Breast epithelium (tissue), 4 donors: Measurements from ENCODE around the gene PDE6B. TPM values are rescaled to one million over a fixed set of nuclear protein-coding genes. Genes with fewer than 3 reads are reported as not detected.

Experiments
- DNase-seq, 2 donors: peaks; one replicate each; pipeline ENCODE4 v3.0.0-alpha.2; 2019; ENCODE audit warnings: low spot score in 2 of 2
- H3K27ac ChIP-seq, 2 donors: fragments of 200-600 bp; sonication (generic) in 1 of 2; one replicate each; pipeline ENCODE4 v1.5.1; 2016 to 2019; ENCODE audit warnings: mild to moderate bottlenecking in 1 of 2
- H3K27me3 ChIP-seq, 2 donors: fragments of 200-600 bp; sonication (generic) in 1 of 2; one replicate each; pipeline versions ENCODE4 v1.5.1 to v1.6.0; 2017 to 2019; ENCODE audit warnings: control low read depth in 1 of 2, mild to moderate bottlenecking in 1 of 2
- H3K36me3 ChIP-seq: fragments of 200-600 bp; one replicate; pipeline ENCODE4 v1.5.1; 2019
- H3K4me1 ChIP-seq, 2 donors: fragments of 200-600 bp; sonication (generic); one replicate each; pipeline ENCODE4 v1.5.1; 2016 to 2019; ENCODE audit warnings: control low read depth in 1 of 2
- H3K4me3 ChIP-seq, 3 donors: fragments of 200-600 bp; sonication (generic); 1 replicate in 2 of 3; 2 replicates in 1 of 3; pipeline ENCODE4 v1.5.1; 2016 to 2019; ENCODE audit warnings: mild to moderate bottlenecking in 3 of 3, moderate library complexity in 2 of 3
- H3K9me3 ChIP-seq, 2 donors: fragments of 200-600 bp; sonication (generic) in 1 of 2; one replicate each; pipeline ENCODE4 v1.5.1; 2016 to 2019; ENCODE audit warnings: control low read depth in 1 of 2
- POLR2A ChIP-seq: fragments of 450-650 bp; IDR thresholded peaks from one replicate; pipeline ENCODE4 v1.6.1; 2016; ENCODE audit warnings: antibody characterized with exemption, mild to moderate bottlenecking, moderate library complexity
- POLR2AphosphoS5 ChIP-seq, 3 donors: sonication (generic); formaldehyde crosslinking; IDR thresholded peaks; one replicate each; pipeline ENCODE4 v1.6.1; 2017; ENCODE audit warnings: antibody characterized with exemption in 3 of 3
- intact Hi-C: fragments of 100-400 bp; cut with DNase I; formaldehyde crosslinking; loops from one replicate; pipeline ENCODE4 v1.15.1; 2023; ENCODE audit warnings: low total_unique reads
- total RNA-seq, 3 donors: library from RNA; depleted of rRNA; stranded (reverse); fragments of >200 nt; gene quantifications; one replicate each; pipeline ENCODE4 v1.1.0, GENCODE V29; 2016
- TF ChIP-seq, protein P1 (sequence below), 3 donors: fragments of 450-650 bp; IDR thresholded peaks; one replicate each; pipeline ENCODE4 v1.5.1; 2016 to 2017; ENCODE audit warnings: antibody characterized with exemption in 3 of 3, mild to moderate bottlenecking in 3 of 3, moderate library complexity in 3 of 3

Gene PDE6B
- total RNA-seq, 3 donors from 2014 or later, result 2.7 to 10.2 (median 8.5) TPM

DNA sequence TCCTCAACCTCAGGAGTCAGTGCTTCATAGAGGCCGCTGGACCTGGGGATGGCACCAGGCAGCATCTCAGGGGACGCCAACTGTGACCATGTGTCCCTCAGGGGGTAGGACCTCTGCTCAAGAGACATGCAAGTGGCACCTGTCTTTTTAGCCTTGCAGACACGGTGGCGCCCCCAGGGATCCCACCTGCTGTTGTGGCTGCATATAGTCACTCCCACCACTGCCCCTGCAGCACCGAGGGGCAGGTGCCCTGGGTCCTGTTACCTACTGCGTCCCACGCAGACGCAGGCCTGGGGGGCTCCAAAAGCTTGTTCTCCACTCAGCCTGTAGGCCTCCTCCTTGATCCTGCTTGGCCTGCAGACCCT, 51.5 kb downstream of the PDE6B start:
- Histone ChIP-seq H3K27ac (no peak overlapping the region), H3K9me3 (no peaks in the 10 kb centered on the region), H3K27me3 (no peaks in the 10 kb centered on the region), H3K4me3 (no peak overlapping the region), H3K36me3 (no peaks in the 10 kb centered on the region), H3K4me1 (peaks cover 19 to 33% of the 10 kb centered on the region in 2 donors)
- intact Hi-C loops, result loop anchor here (10.0 kb wide), 1 partner anchor 318 kb away; the partner anchor contains the start of gene SLC26A1
- TF ChIP-seq, protein P1, sequence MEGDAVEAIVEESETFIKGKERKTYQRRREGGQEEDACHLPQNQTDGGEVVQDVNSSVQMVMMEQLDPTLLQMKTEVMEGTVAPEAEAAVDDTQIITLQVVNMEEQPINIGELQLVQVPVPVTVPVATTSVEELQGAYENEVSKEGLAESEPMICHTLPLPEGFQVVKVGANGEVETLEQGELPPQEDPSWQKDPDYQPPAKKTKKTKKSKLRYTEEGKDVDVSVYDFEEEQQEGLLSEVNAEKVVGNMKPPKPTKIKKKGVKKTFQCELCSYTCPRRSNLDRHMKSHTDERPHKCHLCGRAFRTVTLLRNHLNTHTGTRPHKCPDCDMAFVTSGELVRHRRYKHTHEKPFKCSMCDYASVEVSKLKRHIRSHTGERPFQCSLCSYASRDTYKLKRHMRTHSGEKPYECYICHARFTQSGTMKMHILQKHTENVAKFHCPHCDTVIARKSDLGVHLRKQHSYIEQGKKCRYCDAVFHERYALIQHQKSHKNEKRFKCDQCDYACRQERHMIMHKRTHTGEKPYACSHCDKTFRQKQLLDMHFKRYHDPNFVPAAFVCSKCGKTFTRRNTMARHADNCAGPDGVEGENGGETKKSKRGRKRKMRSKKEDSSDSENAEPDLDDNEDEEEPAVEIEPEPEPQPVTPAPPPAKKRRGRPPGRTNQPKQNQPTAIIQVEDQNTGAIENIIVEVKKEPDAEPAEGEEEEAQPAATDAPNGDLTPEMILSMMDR (IDR thresholded peaks at IDR 0.05), result no peak
- TF ChIP-seq POLR2AphosphoS5 (IDR thresholded peaks at IDR 0.05), result no peak
- TF ChIP-seq POLR2A, result no peak
- DNase-seq, result no peak

DNA sequence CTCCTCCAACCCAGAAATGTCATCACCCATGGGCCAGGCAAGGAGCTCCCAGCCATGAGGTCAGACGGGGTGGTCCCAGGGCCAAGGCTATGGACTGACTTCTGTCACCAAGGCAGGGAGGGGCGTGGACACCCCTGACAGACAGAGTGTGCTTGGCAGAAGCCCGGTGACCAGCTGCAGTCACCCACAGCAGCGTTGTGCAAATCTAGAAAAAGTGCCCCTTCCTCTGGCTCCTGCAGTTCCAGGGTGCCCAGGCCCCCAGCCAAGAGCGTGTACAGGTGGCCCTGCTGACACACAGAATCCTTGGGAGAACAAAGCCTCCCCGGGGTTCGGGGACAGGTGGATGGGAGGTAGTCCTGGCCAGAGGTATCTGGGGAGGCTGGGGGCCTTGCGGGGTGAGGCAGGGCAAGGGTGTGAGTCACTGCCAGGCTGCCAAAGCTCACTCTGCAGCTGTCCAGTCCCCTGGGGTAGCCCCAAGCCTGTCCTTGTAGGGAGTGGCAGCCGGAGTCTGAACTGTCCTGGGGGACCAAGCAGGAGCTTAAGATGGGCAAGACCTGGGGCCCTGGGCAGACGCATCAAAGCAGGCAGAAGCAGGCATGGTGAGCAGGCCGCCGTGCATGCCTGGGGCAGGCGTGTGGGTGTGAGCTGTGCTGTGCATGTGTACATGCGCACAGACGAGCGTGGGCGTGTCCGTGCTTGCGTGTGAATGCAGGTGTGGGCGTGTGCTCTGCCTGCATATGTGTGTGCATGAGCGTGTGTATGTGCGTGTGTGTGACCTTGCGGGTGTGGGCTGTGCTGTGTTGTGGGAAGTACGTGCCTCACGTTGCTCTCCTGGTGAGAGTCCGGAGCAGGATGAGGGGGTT, 52.3 kb downstream of the PDE6B start:
- Histone ChIP-seq H3K9me3 (no peaks in the 10 kb centered on the region), H3K36me3 (no peaks in the 10 kb centered on the region), H3K4me1 (peaks cover 19 to 33% of the 10 kb centered on the region in 2 donors), H3K27me3 (no peaks in the 10 kb centered on the region), H3K4me3 (no peak overlapping the region), H3K27ac (no peak overlapping the region)
- intact Hi-C loops, result loop anchor here (10.0 kb wide), 1 partner anchor 317 kb away; the partner anchor contains the start of gene SLC26A1
- TF ChIP-seq POLR2A (no peak), POLR2AphosphoS5 (IDR thresholded peaks at IDR 0.05) (no peak)
- TF ChIP-seq, protein P1 (IDR thresholded peaks at IDR 0.05), result no peak
- DNase-seq, result no peak

- H3K9me3 ChIP-seq, result no peaks in the 10 kb centered on the region
- no peaks in the 10 kb centered on the region for H3K36me3 ChIP-seq
- no peak overlapping the region for H3K27ac ChIP-seq
- no peaks in the 10 kb centered on the region for H3K27me3 ChIP-seq
- intact Hi-C loops, result loop anchor here (10.0 kb wide), 1 partner anchor 316 kb away; the partner anchor contains the start of gene SLC26A1
- H3K4me3 ChIP-seq, result no peak overlapping the region
- no peak for DNase-seq
- peaks cover 19 to 25% of the 10 kb centered on the region in 2 donors for H3K4me1 ChIP-seq
- TF ChIP-seq POLR2A (no peak), POLR2AphosphoS5 (IDR thresholded peaks at IDR 0.05) (no peak)
- TF ChIP-seq, protein P1 (IDR thresholded peaks at IDR 0.05), result no peak
Measured at GRCh38 chr4:678331-679103, 53.1 kb downstream of the PDE6B start.

DNA sequence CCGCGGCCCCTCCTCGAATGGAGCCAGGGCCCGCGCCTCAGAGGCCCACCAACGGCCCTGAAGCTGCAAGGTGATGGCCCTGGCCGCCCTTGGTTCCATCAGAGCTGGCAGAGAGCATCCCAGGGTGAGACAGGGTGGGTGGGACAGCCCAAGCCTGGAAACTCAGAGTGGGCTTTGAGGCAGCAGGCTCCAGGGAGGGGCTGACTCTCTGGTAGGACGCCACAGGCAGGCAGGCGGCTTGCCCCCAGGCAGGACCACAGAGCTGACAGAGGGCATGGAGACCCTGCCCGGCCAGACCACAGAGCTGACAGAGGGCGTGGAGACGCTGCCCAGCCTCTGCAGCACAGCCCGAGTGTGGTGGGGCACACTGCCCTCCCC, 53.7 kb downstream of the PDE6B start:
- H3K36me3 ChIP-seq, result no peaks in the 10 kb centered on the region
- H3K9me3 ChIP-seq, result no peaks in the 10 kb centered on the region
- TF ChIP-seq POLR2AphosphoS5 (IDR thresholded peaks at IDR 0.05), result no peak
- TF ChIP-seq, protein P1 (IDR thresholded peaks at IDR 0.05), result no peak
- no peak for TF ChIP-seq POLR2A
- H3K27me3 ChIP-seq, result no peaks in the 10 kb centered on the region
- H3K4me1 ChIP-seq, result peaks cover 19 to 23% of the 10 kb centered on the region in 2 donors
- DNase-seq, result no peak
- H3K27ac ChIP-seq, result no peak overlapping the region
- H3K4me3 ChIP-seq, result no peak overlapping the region
- intact Hi-C loops, result loop anchor here (10.0 kb wide), 1 partner anchor 316 kb away; the partner anchor contains the start of gene SLC26A1
